Measurements from ENCODE around the gene UBASH3B.

UBASH3B gene

GRCh38 chr11:122803306-122803705 lies 147.8 kb downstream of the UBASH3B start:
- TF ChIP-seq TEAD4 (IDR thresholded peaks at IDR 0.05) (no peak), TCF12 (IDR thresholded peaks at IDR 0.05; ENCODE audit: low read depth) (no peak), EGR1 (IDR thresholded peaks at IDR 0.05) (no peak), REST (IDR thresholded peaks at IDR 0.05; ENCODE audit: low read depth) (no peak), EP300 (IDR thresholded peaks at IDR 0.05; ENCODE audit: borderline replicate concordance) (no peak), CREB1 (IDR thresholded peaks at IDR 0.05; ENCODE audit: low read depth) (no peak), CEBPB (IDR thresholded peaks at IDR 0.05) (no peak), ZBTB7A (IDR thresholded peaks at IDR 0.05; ENCODE audit: low read depth) (no peak), RAD21 (IDR thresholded peaks at IDR 0.05; ENCODE audit: low read depth) (no peak), NFIC (IDR thresholded peaks at IDR 0.05) (no peak)

DNA sequence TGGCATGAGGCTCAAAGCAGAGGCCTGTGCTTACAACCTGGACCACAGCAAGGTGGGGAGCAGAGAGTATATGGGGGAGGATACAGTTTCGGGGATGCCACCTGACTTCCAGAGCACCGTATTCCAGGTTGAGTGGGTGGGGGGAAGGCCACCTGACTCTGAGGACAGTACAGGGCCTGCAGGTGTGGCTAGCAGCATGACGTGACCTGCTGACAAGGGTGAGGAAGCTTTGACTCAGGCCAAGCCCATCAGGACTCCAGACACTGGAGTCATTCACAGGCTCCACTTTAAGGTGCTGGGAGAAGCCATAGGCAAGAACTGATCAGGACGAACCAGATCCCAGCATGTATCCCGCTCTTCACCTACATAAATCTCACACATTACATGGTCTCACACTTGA lies 148.2 kb downstream of the UBASH3B start:
- TF ChIP-seq, protein P1, sequence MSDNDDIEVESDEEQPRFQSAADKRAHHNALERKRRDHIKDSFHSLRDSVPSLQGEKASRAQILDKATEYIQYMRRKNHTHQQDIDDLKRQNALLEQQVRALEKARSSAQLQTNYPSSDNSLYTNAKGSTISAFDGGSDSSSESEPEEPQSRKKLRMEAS (IDR thresholded peaks at IDR 0.05): no peak
- no peak for TF ChIP-seq YY1 (IDR thresholded peaks at IDR 0.05; ENCODE audit: low read depth)
- no peak for TF ChIP-seq CREB1 (IDR thresholded peaks at IDR 0.05; ENCODE audit: low read depth)
- TF ChIP-seq USF1 (IDR thresholded peaks at IDR 0.05): no peak
- TF ChIP-seq EP300 (IDR thresholded peaks at IDR 0.05; ENCODE audit: borderline replicate concordance): no peak
- no peak for TF ChIP-seq TAF1 (IDR thresholded peaks at IDR 0.05; ENCODE audit: low read depth)
- no peak for TF ChIP-seq RAD21 (IDR thresholded peaks at IDR 0.05; ENCODE audit: low read depth)
- no peak for TF ChIP-seq REST (IDR thresholded peaks at IDR 0.05; ENCODE audit: low read depth)
- no peak for TF ChIP-seq CEBPB (IDR thresholded peaks at IDR 0.05)
- TF ChIP-seq NFIC (IDR thresholded peaks at IDR 0.05): no peak
- TF ChIP-seq ZBTB7A (IDR thresholded peaks at IDR 0.05; ENCODE audit: low read depth): no peak
- no peak for TF ChIP-seq TEAD4 (IDR thresholded peaks at IDR 0.05)
- no peak for TF ChIP-seq TCF12 (IDR thresholded peaks at IDR 0.05; ENCODE audit: low read depth)
- no peak for TF ChIP-seq EGR1 (IDR thresholded peaks at IDR 0.05)

DNA sequence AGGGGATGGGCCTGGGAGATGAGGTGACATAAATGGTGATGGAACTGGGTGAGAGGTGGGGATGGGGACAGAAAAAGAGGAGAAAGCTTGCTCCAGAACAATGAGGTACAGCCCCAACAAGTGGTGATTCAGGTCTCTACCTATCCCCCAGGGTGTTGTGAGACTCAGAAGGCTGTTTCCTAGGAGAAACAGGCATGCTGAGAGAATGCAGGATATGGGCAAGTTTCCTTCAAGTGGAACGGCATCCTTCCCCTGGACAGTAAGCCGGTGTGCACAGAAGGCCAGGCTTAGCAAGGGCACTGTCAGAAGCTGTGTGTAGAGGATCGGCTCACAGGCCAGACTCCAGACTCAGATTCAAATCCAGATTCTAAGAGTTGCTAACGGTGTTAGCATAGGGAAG lies 148.6 kb downstream of the UBASH3B start:
- TF ChIP-seq TAF1 (IDR thresholded peaks at IDR 0.05; ENCODE audit: low read depth) (no peak), EGR1 (IDR thresholded peaks at IDR 0.05) (no peak), YY1 (IDR thresholded peaks at IDR 0.05; ENCODE audit: low read depth) (no peak), FOXM1 (IDR thresholded peaks at IDR 0.05; ENCODE audit: borderline replicate concordance, low read depth) (no peak), TEAD4 (IDR thresholded peaks at IDR 0.05) (no peak), EP300 (IDR thresholded peaks at IDR 0.05; ENCODE audit: borderline replicate concordance) (no peak), ZBTB7A (IDR thresholded peaks at IDR 0.05; ENCODE audit: low read depth) (no peak), RAD21 (IDR thresholded peaks at IDR 0.05; ENCODE audit: low read depth) (no peak), CREB1 (IDR thresholded peaks at IDR 0.05; ENCODE audit: low read depth) (no peak), CEBPB (IDR thresholded peaks at IDR 0.05) (no peak), USF1 (IDR thresholded peaks at IDR 0.05) (no peak)
- TF ChIP-seq, protein P1 (IDR thresholded peaks at IDR 0.05): no peak

DNA sequence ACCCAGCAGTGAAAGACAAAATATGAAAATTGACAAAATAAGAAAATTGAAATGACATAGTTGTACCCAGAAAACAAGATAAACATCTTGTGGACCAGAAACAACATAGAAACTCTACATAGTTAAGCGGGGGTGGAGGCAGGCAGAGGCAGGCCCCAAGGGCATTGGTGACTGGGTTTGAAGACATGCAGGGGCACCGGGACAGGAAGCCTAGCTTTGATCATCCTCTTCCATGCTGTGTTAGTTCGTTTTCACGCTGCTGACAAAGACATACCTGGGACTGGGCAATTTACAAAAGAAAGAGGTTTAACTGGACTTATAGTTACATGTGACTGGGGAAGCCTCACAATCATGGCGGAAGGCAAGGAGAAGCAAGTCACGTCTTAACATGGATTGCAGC lies 149.3 kb downstream of the UBASH3B start:
- TF ChIP-seq TAF1 (IDR thresholded peaks at IDR 0.05; ENCODE audit: low read depth) (no peak), RAD21 (IDR thresholded peaks at IDR 0.05; ENCODE audit: low read depth) (no peak), FOXM1 (IDR thresholded peaks at IDR 0.05; ENCODE audit: borderline replicate concordance, low read depth) (no peak), EP300 (IDR thresholded peaks at IDR 0.05; ENCODE audit: borderline replicate concordance) (no peak), TEAD4 (IDR thresholded peaks at IDR 0.05) (no peak), CREB1 (IDR thresholded peaks at IDR 0.05; ENCODE audit: low read depth) (no peak), ZBTB7A (IDR thresholded peaks at IDR 0.05; ENCODE audit: low read depth) (no peak)
- TF ChIP-seq, protein P1 (IDR thresholded peaks at IDR 0.05): no peak

- TF ChIP-seq ZBTB7A (IDR thresholded peaks at IDR 0.05; ENCODE audit: low read depth) (no peak), REST (IDR thresholded peaks at IDR 0.05; ENCODE audit: low read depth) (no peak), YY1 (IDR thresholded peaks at IDR 0.05; ENCODE audit: low read depth) (no peak), FOXM1 (IDR thresholded peaks at IDR 0.05; ENCODE audit: borderline replicate concordance, low read depth) (no peak), USF1 (IDR thresholded peaks at IDR 0.05) (no peak), RAD21 (IDR thresholded peaks at IDR 0.05; ENCODE audit: low read depth) (no peak), NFIC (IDR thresholded peaks at IDR 0.05) (no peak), EGR1 (IDR thresholded peaks at IDR 0.05) (no peak)
Measured at GRCh38 chr11:122807731-122808477, 152.4 kb downstream of the UBASH3B start.
